ENCODE data around the gene MBD4. TPM values are rescaled to one million over a fixed set of nuclear protein-coding genes. Genes with fewer than 3 reads are reported as not detected.

The MBD4 gene
- total and polyA plus RNA-seq, 2 of the 4 experiments (the other 2 are of a cell fraction): 13.8 to 15.0 TPM

GRCh38 chr3:129402210-129402609 lies 37.5 kb downstream of the MBD4 start:
- Histone ChIP-seq H3K9ac (ENCODE audit: low read depth, low read length) (no peak overlapping the region), H3K14ac (replicated peaks; ENCODE audit: low read depth, low read length) (no peak overlapping the region), H3K27me3 (ENCODE audit: control insufficient read depth, insufficient read depth, low read length) (no peaks in the 10 kb centered on the region), H3K18ac (ENCODE audit: low read depth, low read length) (no peak overlapping the region), H3K4me3 (ENCODE audit: insufficient read depth, low read depth, low read length) (no peak overlapping the region), H2AFZ (replicated peaks; ENCODE audit: low read length, poor library complexity) (no peak overlapping the region), H4K20me1 (ENCODE audit: insufficient read depth, low read length) (peaks cover 10% of the 10 kb centered on the region; the same call in 1 of the 2 replicates), H3K36me3 (ENCODE audit: control insufficient read depth, insufficient read depth, low read length) (no peaks in the 10 kb centered on the region), H4K5ac (ENCODE audit: low read depth, low read length) (no peak overlapping the region), H4K8ac (ENCODE audit: low read depth in 2 of 2, low read length in 2 of 2) (no peak overlapping the region), H3K9me3 (ENCODE audit: control insufficient read depth, insufficient read depth, low read length) (no peaks in the 10 kb centered on the region), H4K91ac (ENCODE audit: insufficient read depth, low read depth, low read length) (no peak overlapping the region), H3K27ac (ENCODE audit: insufficient read depth, low read length) (no peak overlapping the region), H3K4me1 (ENCODE audit: control insufficient read depth, insufficient read depth, low read length) (peaks cover 1% of the 10 kb centered on the region; the same call in 1 of the 2 replicates), H3K56ac (ENCODE audit: extremely low read depth, insufficient read depth, low read length) (no peak overlapping the region), H3K4ac (ENCODE audit: low read depth, low read length) (no peak overlapping the region), H2BK120ac (ENCODE audit: low read depth, low read length) (no peak overlapping the region), H2BK20ac (ENCODE audit: low read depth, low read length) (no peak overlapping the region), H3K4me2 (ENCODE audit: low read depth, low read length) (no peak overlapping the region), H3K79me1 (ENCODE audit: low read depth in 1 of 2, low read length in 2 of 2) (peaks cover 5 to 19% of the 10 kb centered on the region in 2 experiments; a peak in 3 of 4 replicates), H3K9me1 (ENCODE audit: insufficient read depth, low read length) (peaks cover 4% of the 10 kb centered on the region; the same call in 1 of the 2 replicates), H3K23ac (ENCODE audit: low read depth, low read length) (no peak overlapping the region), H2AK5ac (ENCODE audit: low read depth, low read length) (no peak overlapping the region), H2AK9ac (replicated peaks; ENCODE audit: low read depth, low read length, poor library complexity) (no peak overlapping the region), H2BK15ac (ENCODE audit: low read depth, low read length) (no peak overlapping the region), H2BK5ac (ENCODE audit: low read depth, low read length, poor library complexity, severe bottlenecking) (no peak overlapping the region)
- POLR2A ChIA-PET (ENCODE audit: unreplicated experiment): no interaction called here
- CTCF ChIA-PET: no interaction called here
- in situ Hi-C loops (cut with MboI; ENCODE audit: low sequenced_read_pairs) (no loop called here), dilution Hi-C loops (cut with HindIII; ENCODE audit: low sequenced_read_pairs, unreplicated experiment) (no loop called here), intact Hi-C loops (cut with micrococcal nuclease) (no loop called here)
- no peak for ATAC-seq (ENCODE audit: low read depth)
- no peak for DNase-seq
- TF ChIP-seq MXI1 (IDR thresholded peaks at IDR 0.05; ENCODE audit: borderline replicate concordance, low read depth, low read length): no peak
- no peak for TF ChIP-seq ELK1 (IDR thresholded peaks at IDR 0.05; ENCODE audit: borderline replicate concordance, low read depth, low read length)
- TF ChIP-seq NFE2L2 (IDR thresholded peaks at IDR 0.05; ENCODE audit: low read depth, low read length): no peak
- TF ChIP-seq MAFK (IDR thresholded peaks at IDR 0.05; ENCODE audit: low read depth, low read length): no peak
- no peak for TF ChIP-seq MAZ (IDR thresholded peaks at IDR 0.05; ENCODE audit: borderline replicate concordance, low read depth, low read length)
- TF ChIP-seq SMC3 (IDR thresholded peaks at IDR 0.05; ENCODE audit: low read depth, low read length): no peak
- no peak for TF ChIP-seq RAD21 (IDR thresholded peaks at IDR 0.05; ENCODE audit: low read length)
- TF ChIP-seq BHLHE40 (IDR thresholded peaks at IDR 0.05; ENCODE audit: low read depth, low read length): no peak
- TF ChIP-seq FOS (IDR thresholded peaks at IDR 0.05; ENCODE audit: low read depth, low read length): no peak
- TF ChIP-seq CTCF (conservative IDR thresholded peaks at IDR 0.05; ENCODE audit: low read depth, low read length): no peak
- TF ChIP-seq RCOR1 (IDR thresholded peaks at IDR 0.05; ENCODE audit: insufficient replicate concordance, low read length): no peak
- 76% methylated on average over 3 of the region's 7 CpGs; no CpG with 5 or more reads in 1 of the 2 experiments for WGBS, 2 experiments (ENCODE audit: extremely low coverage in 2 of 2, insufficient read length in 1 of 2)
- BruUV-seq (replicated peaks): no TSS peak

All from IMR-90 (cell line).